ENCODE results near the gene DYTN. TPM values are rescaled to one million over a fixed set of nuclear protein-coding genes. Genes with fewer than 3 reads are reported as not detected.

DYTN gene
- total RNA-seq, 3 donors from 2014 or later = not detected

DNA sequence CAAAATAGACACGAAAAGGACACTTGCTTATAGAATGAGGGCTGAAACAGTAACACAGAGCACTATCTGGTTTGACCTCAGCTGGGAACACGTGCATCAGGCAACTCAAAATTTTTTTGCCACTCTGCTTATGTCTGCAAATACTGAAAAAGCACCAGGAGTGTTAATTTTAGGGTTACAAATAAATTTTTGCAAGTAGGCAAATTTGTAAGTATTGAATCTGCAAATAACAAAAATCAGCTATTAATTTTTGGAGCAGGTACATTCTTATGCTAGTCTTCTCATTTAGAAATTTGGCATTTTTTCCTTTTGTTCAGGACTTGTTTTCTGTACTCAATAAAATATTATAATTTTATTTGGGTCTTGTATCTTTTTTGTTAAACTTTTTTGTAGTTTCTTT lies 29.7 kb downstream of the DYTN start:
- DNase-seq (ENCODE audit: low spot score in 2 of 2) = no peak
- Histone ChIP-seq H3K27me3 (no peaks in the 10 kb centered on the region), H3K27ac (no peak overlapping the region), H3K4me3 (no peak overlapping the region), H3K4me1 (no peaks in the 10 kb centered on the region), H3K36me3 (no peaks in the 10 kb centered on the region), H3K9me3 (no peaks in the 10 kb centered on the region)
- no peak for TF ChIP-seq CTCF (IDR thresholded peaks at IDR 0.05)
- intact Hi-C loops (cut with DNase I; ENCODE audit: low total_unique reads) = no loop called here

DNA sequence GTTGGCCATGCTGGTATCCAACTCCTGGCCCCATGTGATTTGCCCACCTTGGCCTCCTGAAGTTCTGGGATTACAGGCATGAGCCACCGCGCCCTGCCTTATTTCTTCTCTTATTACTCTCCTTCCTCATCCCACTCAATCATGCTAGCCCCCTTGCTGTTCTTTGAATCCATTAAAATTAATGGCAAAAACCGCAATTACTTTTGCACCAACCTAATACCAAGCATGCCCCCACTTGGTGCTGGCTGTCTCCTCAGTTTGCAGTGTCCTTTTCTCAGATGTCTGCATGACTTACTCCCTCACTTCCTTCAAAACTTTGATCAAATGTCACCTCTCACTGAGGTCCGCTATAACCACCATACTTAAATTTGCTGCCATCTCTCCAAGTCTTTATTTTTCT lies 34.6 kb downstream of the DYTN start:
- DNase-seq (ENCODE audit: low spot score in 2 of 2) = no peak
- no peaks in the 10 kb centered on the region for H3K36me3 ChIP-seq
- H3K27me3 ChIP-seq = no peaks in the 10 kb centered on the region
- H3K4me1 ChIP-seq = no peaks in the 10 kb centered on the region
- no peaks in the 10 kb centered on the region for H3K9me3 ChIP-seq
- TF ChIP-seq POLR2AphosphoS5 (IDR thresholded peaks at IDR 0.05) (no peak), POLR2A (IDR thresholded peaks at IDR 0.05) (no peak), CTCF (IDR thresholded peaks at IDR 0.05) (no peak)
- intact Hi-C loops (cut with DNase I; ENCODE audit: low total_unique reads) = no loop called here
- no peak overlapping the region for H3K27ac ChIP-seq
- no peak overlapping the region for H3K4me3 ChIP-seq

GRCh38 chr2:206670531-206671319 lies 47.5 kb downstream of the DYTN start:
- H3K27ac ChIP-seq = no peak overlapping the region
- peaks cover 0 to 3% of the 10 kb centered on the region in 2 donors for H3K27me3 ChIP-seq
- H3K9me3 ChIP-seq = no peaks in the 10 kb centered on the region
- no peaks in the 10 kb centered on the region for H3K36me3 ChIP-seq
- no peak for TF ChIP-seq POLR2AphosphoS5 (IDR thresholded peaks at IDR 0.05)
- TF ChIP-seq POLR2A (IDR thresholded peaks at IDR 0.05) = no peak
- no peak for TF ChIP-seq CTCF (IDR thresholded peaks at IDR 0.05)
- intact Hi-C loops (cut with DNase I; ENCODE audit: low total_unique reads) = no loop called here
- no peak overlapping the region for H3K4me3 ChIP-seq
- H3K4me1 ChIP-seq = no peaks in the 10 kb centered on the region
- DNase-seq (ENCODE audit: low spot score in 2 of 2) = no peak

DNA sequence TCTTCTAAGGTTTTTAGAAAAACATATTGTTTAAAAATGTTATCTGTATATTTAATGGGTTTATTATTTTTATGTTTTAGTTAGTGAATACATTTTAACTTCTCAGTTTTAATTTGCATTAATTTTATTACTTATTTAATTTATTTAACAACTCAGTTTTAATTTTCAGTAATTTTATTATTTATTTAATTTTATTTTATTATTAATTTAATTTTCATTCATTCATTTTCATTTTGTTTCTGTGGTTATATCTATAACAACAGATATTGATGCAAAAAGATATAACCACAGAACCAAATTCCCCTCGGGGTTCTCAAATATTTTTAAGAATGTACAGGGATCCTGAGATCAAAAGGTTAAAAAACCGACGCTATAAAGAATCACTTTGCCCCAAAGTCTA lies 52.9 kb downstream of the DYTN start:
- no peaks in the 10 kb centered on the region for H3K4me1 ChIP-seq
- TF ChIP-seq CTCF (IDR thresholded peaks at IDR 0.05) (no peak), POLR2A (IDR thresholded peaks at IDR 0.05) (no peak), POLR2AphosphoS5 (IDR thresholded peaks at IDR 0.05) (no peak)
- no peak for DNase-seq (ENCODE audit: low spot score in 2 of 2)
- no peaks in the 10 kb centered on the region for H3K9me3 ChIP-seq
- peaks cover 0 to 3% of the 10 kb centered on the region in 2 donors for H3K27me3 ChIP-seq
- intact Hi-C loops (cut with DNase I; ENCODE audit: low total_unique reads) = no loop called here
- no peak overlapping the region for H3K27ac ChIP-seq
- no peaks in the 10 kb centered on the region for H3K36me3 ChIP-seq
- H3K4me3 ChIP-seq = no peak overlapping the region

- intact Hi-C loops (cut with DNase I; ENCODE audit: low total_unique reads) = no loop called here
- Histone ChIP-seq H3K36me3 (no peaks in the 10 kb centered on the region), H3K27me3 (no peaks in the 10 kb centered on the region), H3K27ac (no peak overlapping the region), H3K9me3 (peaks cover 0 to 10% of the 10 kb centered on the region in 2 donors), H3K4me1 (no peaks in the 10 kb centered on the region), H3K4me3 (no peak overlapping the region)
- TF ChIP-seq POLR2AphosphoS5 (IDR thresholded peaks at IDR 0.05) (no peak), POLR2A (IDR thresholded peaks at IDR 0.05) (no peak), CTCF (IDR thresholded peaks at IDR 0.05) (no peak)
- DNase-seq (ENCODE audit: low spot score in 2 of 2) = no peak
Observed at GRCh38 chr2:206657087-206657486, 61.1 kb downstream of the DYTN start.
